Panc1 (cell line): ENCODE measurements around the gene ASB6. TPM values are rescaled to one million over a fixed set of nuclear protein-coding genes. Genes with fewer than 3 reads are reported as not detected.

Experiments used
- ATAC-seq: fragments of 200-7000 bp; cut with Tn5 transposase; 2 replicates; pipeline ENCODE4 v1.9.1; 2020; ENCODE audit warnings: mild to moderate bottlenecking, moderate library complexity
- BruUV-seq: library from RNA; stranded (reverse); fragments of 400-500 nt; replicated peaks from 2 replicates; lab custom pipeline; 2021; lab: Mats Ljungman, UMichigan
- CTCF ChIA-PET: fragments of 300-600 bp; sonication (Branson Sonifier 250); formaldehyde crosslinking; loops from one replicate; lab custom pipeline; 2022; ENCODE audit warnings: antibody characterized with exemption; lab: Charles Lee
- POLR2A ChIA-PET: fragments of 300-600 bp; sonication (Branson Sonifier 250); formaldehyde crosslinking; loops from one replicate; lab custom pipeline; 2022; ENCODE audit warnings: antibody characterized with exemption; lab: Charles Lee
- DNase-seq: peaks from one replicate; pipeline ENCODE4 v3.0.0-alpha.2; 2010; ENCODE audit warnings: low read depth, low spot score
- H3K27ac ChIP-seq: 2 replicates; pipeline ENCODE4 v1.5.1; 2011; ENCODE audit warnings: mild to moderate bottlenecking, low read length, inconsistent platforms
- H3K27me3 ChIP-seq: fragments of 200-500 bp; sonication (Bioruptor generic); 2 replicates; pipeline ENCODE4 v1.6.0; 2014; ENCODE audit warnings: low read length, inconsistent platforms; ENCODE audit not compliant: control insufficient read depth, insufficient read depth
- H3K36me3 ChIP-seq: fragments of 200-500 bp; sonication (Bioruptor generic); 2 replicates; pipeline ENCODE4 v1.5.1; 2014; ENCODE audit warnings: inconsistent platforms, mild to moderate bottlenecking, low read length, moderate library complexity; ENCODE audit not compliant: control insufficient read depth, insufficient read depth
- H3K4me1 ChIP-seq: 2 replicates; pipeline ENCODE4 v1.5.1; 2011; ENCODE audit warnings: inconsistent platforms, mild to moderate bottlenecking, low read length, moderate library complexity; ENCODE audit not compliant: control insufficient read depth, insufficient read depth
- H3K4me3 ChIP-seq, 2 experiments: 2 replicates each; pipeline ENCODE4 v1.5.1; 2011 to 2012; ENCODE audit warnings: low read depth in 2 of 2, low read length in 2 of 2, mild to moderate bottlenecking in 2 of 2, inconsistent platforms in 1 of 2, moderate library complexity in 1 of 2
- H3K9me3 ChIP-seq: fragments of 200-500 bp; sonication (Bioruptor generic); 2 replicates; pipeline ENCODE4 v1.5.1; 2014; ENCODE audit warnings: low read depth, mild to moderate bottlenecking, inconsistent platforms, low read length, moderate library complexity; ENCODE audit not compliant: control insufficient read depth, insufficient read depth
- POLR2AphosphoS5 ChIP-seq: IDR thresholded peaks from 2 replicates; pipeline ENCODE4 v1.6.1; 2012; ENCODE audit warnings: mild to moderate bottlenecking, low read depth, low read length, moderate library complexity
- REST ChIP-seq, 2 experiments: IDR thresholded peaks; 2 replicates each; pipeline ENCODE4 v1.6.1; 2011 to 2012; ENCODE audit warnings: low read depth in 2 of 2, control low read depth in 1 of 2, low read length in 1 of 2, mild to moderate bottlenecking in 1 of 2, moderate library complexity in 1 of 2; ENCODE audit not compliant: insufficient read depth in 1 of 2
- SIN3A ChIP-seq: IDR thresholded peaks from 2 replicates; pipeline ENCODE4 v1.6.1; 2012; ENCODE audit warnings: low read depth, mild to moderate bottlenecking, low read length, moderate library complexity, borderline replicate concordance; ENCODE audit not compliant: insufficient read depth
- TCF7L2 ChIP-seq: IDR thresholded peaks from 2 replicates; pipeline ENCODE4 v1.6.1; 2011; ENCODE audit warnings: mild to moderate bottlenecking, low read depth, low read length, inconsistent platforms
- in situ Hi-C: cut with HindIII; loops from 2 replicates; pipeline ENCODE4 v1.10.0; 2016; ENCODE audit warnings: low sequenced_read_pairs, low pct_unique_long_range_greater_than_20kb
- intact Hi-C: fragments of 100-400 bp; cut with micrococcal nuclease; formaldehyde crosslinking; loops from one replicate; pipeline ENCODE4 v1.10.0; 2022; ENCODE audit not compliant: unreplicated experiment
- total RNA-seq: library from RNA; stranded (reverse); gene quantifications from one replicate; pipeline ENCODE4 v1.2.1, GENCODE V29; 2021; ENCODE audit not compliant: unreplicated experiment
- TF ChIP-seq, protein P1 (sequence below): fragments of 450-650 bp; IDR thresholded peaks from 2 replicates; pipeline ENCODE4 v1.5.1; 2017; ENCODE audit warnings: mild to moderate bottlenecking

ASB6 gene
- total RNA-seq, 1 experiment from 2014 or later: 14.3 TPM

- DNase-seq (no peak), ATAC-seq (no peak)
- Histone ChIP-seq H3K4me1 (no peaks in the 10 kb centered on the region), H3K4me3 (no peak overlapping the region), H3K27ac (no peak overlapping the region), H3K27me3 (no peaks in the 10 kb centered on the region), H3K9me3 (no peaks in the 10 kb centered on the region), H3K36me3 (no peaks in the 10 kb centered on the region; the same call in 1 of the 2 replicates)
- no TSS peak for BruUV-seq
- no peak for TF ChIP-seq TCF7L2
- TF ChIP-seq, protein P1, sequence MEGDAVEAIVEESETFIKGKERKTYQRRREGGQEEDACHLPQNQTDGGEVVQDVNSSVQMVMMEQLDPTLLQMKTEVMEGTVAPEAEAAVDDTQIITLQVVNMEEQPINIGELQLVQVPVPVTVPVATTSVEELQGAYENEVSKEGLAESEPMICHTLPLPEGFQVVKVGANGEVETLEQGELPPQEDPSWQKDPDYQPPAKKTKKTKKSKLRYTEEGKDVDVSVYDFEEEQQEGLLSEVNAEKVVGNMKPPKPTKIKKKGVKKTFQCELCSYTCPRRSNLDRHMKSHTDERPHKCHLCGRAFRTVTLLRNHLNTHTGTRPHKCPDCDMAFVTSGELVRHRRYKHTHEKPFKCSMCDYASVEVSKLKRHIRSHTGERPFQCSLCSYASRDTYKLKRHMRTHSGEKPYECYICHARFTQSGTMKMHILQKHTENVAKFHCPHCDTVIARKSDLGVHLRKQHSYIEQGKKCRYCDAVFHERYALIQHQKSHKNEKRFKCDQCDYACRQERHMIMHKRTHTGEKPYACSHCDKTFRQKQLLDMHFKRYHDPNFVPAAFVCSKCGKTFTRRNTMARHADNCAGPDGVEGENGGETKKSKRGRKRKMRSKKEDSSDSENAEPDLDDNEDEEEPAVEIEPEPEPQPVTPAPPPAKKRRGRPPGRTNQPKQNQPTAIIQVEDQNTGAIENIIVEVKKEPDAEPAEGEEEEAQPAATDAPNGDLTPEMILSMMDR: no peak
- ChIA-PET POLR2A (no interaction called here), CTCF (interaction anchor here (0.5 kb wide), 1 partner anchor 145 kb away, joined by 5 read pairs; no protein-coding TSS in a partner anchor)
- in situ Hi-C loops: no loop called here
- intact Hi-C loops: no loop called here
Measured at GRCh38 chr9:129646654-129647053, 4.7 kb upstream of the ASB6 start.

DNA sequence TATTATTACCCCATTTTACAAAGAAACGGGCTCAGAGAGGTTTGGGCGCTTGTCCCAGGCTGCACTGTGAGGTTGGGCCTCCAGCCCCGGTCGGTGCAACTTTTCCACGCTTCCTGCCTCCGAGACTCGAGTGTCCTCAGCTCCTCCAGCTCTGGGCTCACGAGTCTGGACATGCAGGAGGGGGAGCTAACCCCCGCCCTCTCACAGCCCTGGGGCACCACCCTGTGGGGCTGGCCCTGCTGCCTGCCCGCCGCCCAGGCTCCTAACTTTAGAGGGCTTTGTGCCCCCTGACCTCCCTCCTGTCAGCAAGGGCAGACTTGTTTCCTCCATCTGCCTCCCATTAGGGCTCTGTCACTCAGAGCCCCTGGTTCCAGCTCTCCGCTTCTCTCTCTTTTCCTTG, 4.3 kb upstream of the ASB6 start:
- TF ChIP-seq TCF7L2 (no peak), SIN3A (no peak), POLR2AphosphoS5 (no peak), REST (IDR thresholded peaks at IDR 0.05; ENCODE audit: insufficient read depth in 1 of 2, low read depth in 2 of 2, low read length in 1 of 2) (no peak)
- TF ChIP-seq, protein P1: no peak
- Histone ChIP-seq H3K27me3 (no peaks in the 10 kb centered on the region), H3K36me3 (no peaks in the 10 kb centered on the region; the same call in 1 of the 2 replicates), H3K27ac (no peak overlapping the region), H3K4me1 (no peaks in the 10 kb centered on the region), H3K9me3 (no peaks in the 10 kb centered on the region), H3K4me3 (no peak overlapping the region)
- DNase-seq: no peak
- CTCF ChIA-PET: interaction anchor here (0.5 kb wide), 1 partner anchor 146 kb away, joined by 5 read pairs; no protein-coding TSS in a partner anchor
- intact Hi-C loops: no loop called here
- POLR2A ChIA-PET: no interaction called here
- ATAC-seq: no peak
- in situ Hi-C loops: no loop called here
- BruUV-seq: no TSS peak
